ENCODE data around the gene ZNF611. TPM values are rescaled to one million over a fixed set of nuclear protein-coding genes. Genes with fewer than 3 reads are reported as not detected.
"Not testable (repeated sequence)": the region's sequence is repeated elsewhere in the genome, so short reads cannot be mapped to it uniquely, and the experiment has no call there.

The ZNF611 gene
- total RNA-seq, 1 donor from 2014 or later: 6.1 TPM

- no peaks in the 10 kb centered on the region for H3K4me1 ChIP-seq
- no peaks in the 10 kb centered on the region for H3K9me3 ChIP-seq
- no peak overlapping the region for H3K4me3 ChIP-seq
- H3K36me3 ChIP-seq: peaks cover 0 to 17% of the 10 kb centered on the region in 2 donors
- DNase-seq (ENCODE audit: extremely low spot score in 2 of 2): no peak
- no peak overlapping the region for H3K27ac ChIP-seq
- H3K27me3 ChIP-seq: no peaks in the 10 kb centered on the region
- intact Hi-C loops (cut with DNase I): no loop called here
- TF ChIP-seq CTCF (IDR thresholded peaks at IDR 0.05): no peak
- TF ChIP-seq POLR2AphosphoS5 (IDR thresholded peaks at IDR 0.05; ENCODE audit: insufficient read depth in 1 of 2, low read depth in 1 of 2): peak in 1 of 2 donors; percentile 27
These were observed 12.5 kb downstream of the ZNF611 start for GRCh38 chr19:52722062-52723003.

- H3K9me3 ChIP-seq; H3K4me1 ChIP-seq; DNase-seq (ENCODE audit: extremely low spot score in 2 of 2); H3K27ac ChIP-seq; H3K27me3 ChIP-seq; intact Hi-C loops (cut with DNase I); H3K4me3 ChIP-seq: not testable (repeated sequence)
- H3K36me3 ChIP-seq: peaks cover 0 to 13% of the 10 kb centered on the region in 2 donors
These were observed 14.3 kb downstream of the ZNF611 start for GRCh38 chr19:52720541-52720940.

- TF ChIP-seq POLR2A (IDR thresholded peaks at IDR 0.05): no peak
- no peak for TF ChIP-seq CTCF (IDR thresholded peaks at IDR 0.05)
- no peak for TF ChIP-seq POLR2AphosphoS5 (IDR thresholded peaks at IDR 0.05; ENCODE audit: insufficient read depth in 1 of 2, low read depth in 1 of 2)
- Histone ChIP-seq H3K27ac (no peak overlapping the region), H3K4me1 (no peaks in the 10 kb centered on the region), H3K9me3 (no peaks in the 10 kb centered on the region), H3K4me3 (no peak overlapping the region), H3K36me3 (peaks cover 0 to 28% of the 10 kb centered on the region in 2 donors), H3K27me3 (no peaks in the 10 kb centered on the region)
- DNase-seq (ENCODE audit: extremely low spot score in 2 of 2): no peak
- intact Hi-C loops (cut with DNase I): no loop called here
These were observed 18.3 kb downstream of the ZNF611 start for GRCh38 chr19:52716522-52716921.

- H3K9me3 ChIP-seq; intact Hi-C loops (cut with DNase I); H3K4me1 ChIP-seq; H3K4me3 ChIP-seq; DNase-seq (ENCODE audit: extremely low spot score in 2 of 2); H3K27ac ChIP-seq; H3K27me3 ChIP-seq: not testable (repeated sequence)
- H3K36me3 ChIP-seq: peaks cover 0 to 32% of the 10 kb centered on the region in 2 donors
These were observed 18.9 kb downstream of the ZNF611 start for GRCh38 chr19:52715902-52716301.

DNA sequence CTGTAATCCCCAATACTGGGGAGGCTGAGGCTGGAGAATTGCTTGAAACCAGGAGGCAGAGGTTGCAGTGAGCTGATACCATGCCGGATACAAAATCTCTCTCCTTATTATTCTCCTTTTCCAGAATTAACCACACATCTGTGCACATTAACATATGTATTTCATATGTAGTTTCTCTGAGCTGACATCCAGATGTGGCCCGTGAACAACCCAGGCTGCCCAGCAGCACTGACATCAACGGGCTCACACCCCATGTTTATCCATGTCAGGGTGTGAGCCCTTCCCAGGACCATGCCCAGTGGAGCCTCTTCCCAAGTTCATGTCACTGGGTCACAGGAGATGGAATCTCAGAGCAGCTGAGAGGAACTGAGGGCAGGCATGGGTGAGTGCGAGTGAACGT, 19.5 kb downstream of the ZNF611 start:
- intact Hi-C loops (cut with DNase I); H3K9me3 ChIP-seq; DNase-seq (ENCODE audit: extremely low spot score in 2 of 2); H3K27me3 ChIP-seq; H3K4me1 ChIP-seq; H3K4me3 ChIP-seq; H3K27ac ChIP-seq: not testable (repeated sequence)
- H3K36me3 ChIP-seq: peaks cover 0 to 33% of the 10 kb centered on the region in 2 donors

- H3K9me3 ChIP-seq; H3K27ac ChIP-seq; H3K4me3 ChIP-seq; H3K27me3 ChIP-seq; intact Hi-C loops (cut with DNase I); H3K4me1 ChIP-seq; DNase-seq (ENCODE audit: extremely low spot score in 2 of 2): not testable (repeated sequence)
- H3K36me3 ChIP-seq: peaks cover 0 to 50% of the 10 kb centered on the region in 2 donors
These were observed 21.8 kb downstream of the ZNF611 start for GRCh38 chr19:52713051-52713450.

DNA sequence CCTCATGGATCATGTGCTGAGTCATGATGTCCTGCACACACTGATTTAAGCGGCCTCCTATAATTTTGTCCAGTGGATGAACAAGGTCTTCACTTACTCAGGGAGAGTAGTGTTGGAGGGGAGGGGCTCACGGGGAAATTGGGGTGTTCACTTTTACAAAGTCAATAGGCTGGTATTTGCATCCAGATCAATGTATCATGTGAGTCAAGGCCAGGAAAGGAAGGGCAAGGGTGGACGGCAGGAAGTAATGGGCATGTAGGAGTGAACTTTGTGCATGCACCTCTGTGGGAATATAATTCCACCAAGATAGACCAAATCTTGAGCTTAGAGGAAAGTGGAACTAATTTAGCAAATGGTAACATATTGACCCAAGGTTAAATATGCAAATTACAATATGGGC, 23.2 kb downstream of the ZNF611 start:
- H3K4me1 ChIP-seq; H3K4me3 ChIP-seq; H3K27me3 ChIP-seq; H3K9me3 ChIP-seq; intact Hi-C loops (cut with DNase I); DNase-seq (ENCODE audit: extremely low spot score in 2 of 2); H3K27ac ChIP-seq: not testable (repeated sequence)
- H3K36me3 ChIP-seq: peaks cover 0 to 64% of the 10 kb centered on the region in 2 donors
